Colonic mucosa (tissue), 4 donors: ENCODE data around the gene ZNF283. TPM values are rescaled to one million over a fixed set of nuclear protein-coding genes. Genes with fewer than 3 reads are reported as not detected.

Experiments used
- DNase-seq: peaks from one replicate; pipeline ENCODE4 v3.0.0-alpha.2; 2020
- H3K27ac ChIP-seq: fragments of 200-600 bp; one replicate; pipeline ENCODE4 v1.8.0; 2021
- H3K27me3 ChIP-seq: fragments of 200-600 bp; one replicate; pipeline ENCODE4 v1.8.0; 2021
- H3K36me3 ChIP-seq: fragments of 200-600 bp; one replicate; pipeline ENCODE4 v1.8.0; 2021
- H3K4me1 ChIP-seq: fragments of 200-600 bp; one replicate; pipeline ENCODE4 v1.8.0; 2021; ENCODE audit warnings: mild to moderate bottlenecking
- H3K4me3 ChIP-seq: fragments of 200-600 bp; one replicate; pipeline ENCODE4 v1.8.0; 2021
- H3K9ac ChIP-seq, 2 donors: one replicate each; pipeline ENCODE4 v1.7.0; 2013; ENCODE audit warnings: control low read depth in 2 of 2, low read depth in 2 of 2, low read length in 2 of 2
- H3K9me3 ChIP-seq: fragments of 200-600 bp; one replicate; pipeline ENCODE4 v1.8.0; 2021
- intact Hi-C: fragments of 100-400 bp; cut with DNase I; formaldehyde crosslinking; loops from one replicate; pipeline ENCODE4 v1.14.1; 2022
- total RNA-seq, 2 donors: library from RNA; stranded (reverse); fragmentation: NEBNext Ultra II Directional in 1 of 2; extraction: Animal tissue kit (Norgen Biotek cat#: 25700) in 1 of 2; gene quantifications; one replicate each; pipeline ENCODE4 v1.2.1, GENCODE V29; 2021
- TF ChIP-seq, protein P1 (sequence below): fragments of 200-600 bp; IDR thresholded peaks from one replicate; pipeline ENCODE4 v1.8.0; 2022; ENCODE audit warnings: antibody characterized with exemption, mild to moderate bottlenecking
- donor health status: healthy.
- donor health status: DM: no; HTN: no; CAD: no.
- donor health status: DM: no; HTN: no; CAD: no.

ZNF283 gene
- total RNA-seq, 2 donors from 2014 or later, result 6.5 to 7.3 TPM

- no peaks in the 10 kb centered on the region for H3K27me3 ChIP-seq
- intact Hi-C loops, result no loop called here
- no peak overlapping the region for H3K4me3 ChIP-seq
- H3K36me3 ChIP-seq, result no peaks in the 10 kb centered on the region
- H3K9me3 ChIP-seq, result no peaks in the 10 kb centered on the region
- TF ChIP-seq, protein P1, sequence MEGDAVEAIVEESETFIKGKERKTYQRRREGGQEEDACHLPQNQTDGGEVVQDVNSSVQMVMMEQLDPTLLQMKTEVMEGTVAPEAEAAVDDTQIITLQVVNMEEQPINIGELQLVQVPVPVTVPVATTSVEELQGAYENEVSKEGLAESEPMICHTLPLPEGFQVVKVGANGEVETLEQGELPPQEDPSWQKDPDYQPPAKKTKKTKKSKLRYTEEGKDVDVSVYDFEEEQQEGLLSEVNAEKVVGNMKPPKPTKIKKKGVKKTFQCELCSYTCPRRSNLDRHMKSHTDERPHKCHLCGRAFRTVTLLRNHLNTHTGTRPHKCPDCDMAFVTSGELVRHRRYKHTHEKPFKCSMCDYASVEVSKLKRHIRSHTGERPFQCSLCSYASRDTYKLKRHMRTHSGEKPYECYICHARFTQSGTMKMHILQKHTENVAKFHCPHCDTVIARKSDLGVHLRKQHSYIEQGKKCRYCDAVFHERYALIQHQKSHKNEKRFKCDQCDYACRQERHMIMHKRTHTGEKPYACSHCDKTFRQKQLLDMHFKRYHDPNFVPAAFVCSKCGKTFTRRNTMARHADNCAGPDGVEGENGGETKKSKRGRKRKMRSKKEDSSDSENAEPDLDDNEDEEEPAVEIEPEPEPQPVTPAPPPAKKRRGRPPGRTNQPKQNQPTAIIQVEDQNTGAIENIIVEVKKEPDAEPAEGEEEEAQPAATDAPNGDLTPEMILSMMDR, result no peak
- H3K4me1 ChIP-seq, result no peaks in the 10 kb centered on the region
- no peak overlapping the region for H3K9ac ChIP-seq
- no peak for DNase-seq
- no peak overlapping the region for H3K27ac ChIP-seq
Observed at GRCh38 chr19:43895727-43896308, 68.7 kb downstream of the ZNF283 start.

Other genes starting within 250 kb of the ZNF283 start
- 10 to 100 TPM; 19.9 to 24.6 TPM for gene IRGQ, start 231.2 kb upstream of the ZNF283 start, total RNA-seq
- gene ZNF576, start 230.7 kb upstream of the ZNF283 start, total RNA-seq, result 10 to 100 TPM; 15.4 to 27.1 TPM
- under 1 TPM; 0.42 to 0.57 TPM for gene SRRM5, start 215.2 kb upstream of the ZNF283 start, total RNA-seq
- 10 to 100 TPM; 21.5 to 27.4 TPM for gene ZNF428, start 207.7 kb upstream of the ZNF283 start, total RNA-seq
- gene CADM4, start 187.5 kb upstream of the ZNF283 start, total RNA-seq, result 1 to 10 TPM; 2.3 to 5.8 TPM
- 10 to 100 TPM; 33.7 to 51.6 TPM for gene PLAUR, start 157.2 kb upstream of the ZNF283 start, total RNA-seq
- gene IRGC, start 111.2 kb upstream of the ZNF283 start, total RNA-seq, result not detected
- gene SMG9, start 72.4 kb upstream of the ZNF283 start, total RNA-seq, result 10 to 100 TPM; 30.1 to 66.6 TPM
- 10 to 100 TPM; 25.4 to 60.9 TPM for gene KCNN4, start 46.3 kb upstream of the ZNF283 start, total RNA-seq
- 1 to 10 TPM; 3.3 to 3.9 TPM for gene LYPD5, start 24.9 kb upstream of the ZNF283 start, total RNA-seq
- gene ZNF404, start 56.6 kb downstream of the ZNF283 start, total RNA-seq, result 1 to 10 TPM; 1.1 to 1.6 TPM
- gene ZNF45, start 108.0 kb downstream of the ZNF283 start, total RNA-seq, result 1 to 10 TPM; 8.1 to 8.7 TPM
- gene ZNF221, start 123.9 kb downstream of the ZNF283 start, total RNA-seq, result 1 to 10 TPM; 2.0 to 2.1 TPM
- gene ZNF155, start 156.9 kb downstream of the ZNF283 start, total RNA-seq, result 1 to 10 TPM; 5.6 to 6.1 TPM
- 1 to 10 TPM; 2.3 to 2.9 TPM for gene ZNF230, start 175.6 kb downstream of the ZNF283 start, total RNA-seq
- 1 to 10 TPM; 1.2 to 2.4 TPM for gene ZNF222, start 198.1 kb downstream of the ZNF283 start, total RNA-seq
- gene ZNF223, start 224.7 kb downstream of the ZNF283 start, total RNA-seq, result 1 to 10 TPM; 5.1 to 5.5 TPM
- 1 to 10 TPM; 1.2 to 1.4 TPM for gene ZNF284, start 244.8 kb downstream of the ZNF283 start, total RNA-seq